Measurements from ENCODE around the gene IRX6. TPM values are rescaled to one million over a fixed set of nuclear protein-coding genes. Genes with fewer than 3 reads are reported as not detected.

Gene IRX6
- total and polyA plus RNA-seq, 3 donors from 2014 or later: 0.12 to 0.63 (median 0.50) TPM

DNA sequence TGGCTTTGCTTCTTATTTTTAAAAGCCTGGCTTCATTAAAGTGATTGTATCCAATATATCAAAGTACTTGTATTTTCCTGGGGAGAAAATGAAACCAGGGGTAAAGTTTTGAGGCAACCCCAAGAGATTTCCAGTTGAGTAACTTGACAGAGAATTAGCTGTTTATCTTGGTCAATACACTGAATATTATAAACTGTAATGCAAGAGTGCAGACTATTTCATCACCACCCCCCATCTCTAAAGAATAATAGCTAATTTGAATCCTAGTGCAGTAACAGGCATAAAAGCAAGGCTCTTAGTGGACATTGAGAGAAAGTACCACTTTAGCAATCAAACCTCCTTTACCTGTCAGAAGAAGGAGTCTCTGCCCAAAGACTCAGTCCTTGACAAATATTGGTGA, 27.0 kb downstream of the IRX6 start:
- Histone ChIP-seq H3K4me1 (no peaks in the 10 kb centered on the region), H3K9me3 (no peaks in the 10 kb centered on the region), H3K27me3 (no peaks in the 10 kb centered on the region), H3K36me3 (ENCODE audit: low read depth, missing control alignments) (no peaks in the 10 kb centered on the region), H3K4me3 (no peak overlapping the region), H3K27ac (no peak overlapping the region)
- no peak for TF ChIP-seq POLR2A (IDR thresholded peaks at IDR 0.05)
- TF ChIP-seq, protein P1, sequence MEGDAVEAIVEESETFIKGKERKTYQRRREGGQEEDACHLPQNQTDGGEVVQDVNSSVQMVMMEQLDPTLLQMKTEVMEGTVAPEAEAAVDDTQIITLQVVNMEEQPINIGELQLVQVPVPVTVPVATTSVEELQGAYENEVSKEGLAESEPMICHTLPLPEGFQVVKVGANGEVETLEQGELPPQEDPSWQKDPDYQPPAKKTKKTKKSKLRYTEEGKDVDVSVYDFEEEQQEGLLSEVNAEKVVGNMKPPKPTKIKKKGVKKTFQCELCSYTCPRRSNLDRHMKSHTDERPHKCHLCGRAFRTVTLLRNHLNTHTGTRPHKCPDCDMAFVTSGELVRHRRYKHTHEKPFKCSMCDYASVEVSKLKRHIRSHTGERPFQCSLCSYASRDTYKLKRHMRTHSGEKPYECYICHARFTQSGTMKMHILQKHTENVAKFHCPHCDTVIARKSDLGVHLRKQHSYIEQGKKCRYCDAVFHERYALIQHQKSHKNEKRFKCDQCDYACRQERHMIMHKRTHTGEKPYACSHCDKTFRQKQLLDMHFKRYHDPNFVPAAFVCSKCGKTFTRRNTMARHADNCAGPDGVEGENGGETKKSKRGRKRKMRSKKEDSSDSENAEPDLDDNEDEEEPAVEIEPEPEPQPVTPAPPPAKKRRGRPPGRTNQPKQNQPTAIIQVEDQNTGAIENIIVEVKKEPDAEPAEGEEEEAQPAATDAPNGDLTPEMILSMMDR (IDR thresholded peaks at IDR 0.05): no peak
- no peak for DNase-seq
- intact Hi-C loops (cut with DNase I; ENCODE audit: low total_unique reads): no loop called here

DNA sequence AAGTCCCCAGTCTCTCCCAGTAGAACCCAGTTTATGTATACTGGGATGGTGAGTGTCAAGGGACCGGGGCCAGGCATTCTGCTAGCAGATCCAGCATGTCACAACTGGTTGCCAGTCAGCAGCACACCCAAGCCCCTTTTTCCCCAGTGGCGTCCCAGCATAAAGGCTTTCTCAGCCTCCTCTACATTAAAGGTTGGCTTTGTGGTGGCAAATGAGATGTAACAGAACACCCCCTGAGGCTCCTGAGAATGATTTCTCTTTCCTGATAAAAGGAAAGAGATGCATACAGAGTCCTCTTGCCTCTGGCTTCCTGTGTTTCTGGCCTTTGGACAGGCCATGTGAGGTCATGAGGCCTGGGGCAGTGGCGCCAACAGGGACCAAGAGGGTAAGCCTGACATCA, 27.9 kb downstream of the IRX6 start:
- H3K27ac ChIP-seq: no peak overlapping the region
- H3K4me1 ChIP-seq: no peaks in the 10 kb centered on the region
- WGBS, 2 donors: 90 to 92% methylated on average over 2 to 3 of the region's 3 CpGs
- intact Hi-C loops (cut with DNase I; ENCODE audit: low total_unique reads): no loop called here
- DNase-seq: no peak
- no peak overlapping the region for H3K4me3 ChIP-seq
- H3K36me3 ChIP-seq (ENCODE audit: low read depth, missing control alignments): no peaks in the 10 kb centered on the region
- TF ChIP-seq, protein P1 (IDR thresholded peaks at IDR 0.05): no peak
- no peak for TF ChIP-seq POLR2A (IDR thresholded peaks at IDR 0.05)
- no peaks in the 10 kb centered on the region for H3K27me3 ChIP-seq
- H3K9me3 ChIP-seq: no peaks in the 10 kb centered on the region

DNA sequence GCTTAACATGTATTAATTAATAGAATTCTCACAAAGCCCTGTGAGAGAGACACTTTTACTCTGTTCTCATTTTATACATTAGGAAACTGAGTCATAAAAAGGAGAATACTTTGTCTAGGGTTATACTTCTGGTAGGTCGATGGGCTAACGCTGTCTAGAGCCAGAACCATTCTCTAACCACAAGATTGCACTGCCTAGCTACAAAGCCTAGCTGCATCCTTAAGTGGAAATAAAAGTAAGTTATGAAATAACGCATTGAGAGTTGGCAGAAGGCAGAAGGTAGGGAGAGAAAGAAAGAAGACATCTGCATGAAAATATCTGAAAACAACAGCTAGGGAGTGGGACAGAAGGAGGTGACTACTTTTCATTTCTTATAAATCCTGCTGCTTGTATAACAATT, 33.2 kb downstream of the IRX6 start:
- no peaks in the 10 kb centered on the region for H3K4me1 ChIP-seq
- H3K27me3 ChIP-seq: no peaks in the 10 kb centered on the region
- WGBS, 2 donors: 83 to 93% methylated on average over 3 of the region's 3 CpGs
- no peaks in the 10 kb centered on the region for H3K36me3 ChIP-seq (ENCODE audit: low read depth, missing control alignments)
- intact Hi-C loops (cut with DNase I; ENCODE audit: low total_unique reads): no loop called here
- no peaks in the 10 kb centered on the region for H3K9me3 ChIP-seq
- TF ChIP-seq POLR2A (IDR thresholded peaks at IDR 0.05): no peak
- TF ChIP-seq, protein P1 (IDR thresholded peaks at IDR 0.05): no peak
- H3K4me3 ChIP-seq: no peak overlapping the region
- no peak overlapping the region for H3K27ac ChIP-seq
- DNase-seq: no peak

DNA sequence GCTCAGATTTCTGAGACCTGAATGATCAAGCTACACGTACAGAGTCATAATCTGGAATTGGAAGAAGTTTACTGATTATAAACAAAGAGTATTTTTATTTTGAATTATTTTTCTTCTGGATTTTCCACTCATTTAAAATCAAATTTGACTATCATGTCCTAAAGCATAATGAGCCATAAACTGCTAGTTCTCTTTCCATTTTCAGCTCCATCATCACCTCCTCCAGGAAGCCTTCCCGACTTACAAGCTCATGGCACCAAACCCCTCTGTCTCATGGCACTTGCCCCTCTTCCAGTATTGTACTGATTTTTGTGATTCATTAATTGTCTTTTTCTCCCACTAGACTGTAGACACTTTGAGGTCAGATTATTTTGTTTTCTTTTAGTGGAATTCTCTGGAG, 35.9 kb downstream of the IRX6 start:
- intact Hi-C loops (cut with DNase I; ENCODE audit: low total_unique reads): no loop called here
- WGBS, 2 donors: 85 to 93% methylated on average over 2 of the region's 2 CpGs
- Histone ChIP-seq H3K36me3 (ENCODE audit: low read depth, missing control alignments) (no peaks in the 10 kb centered on the region), H3K27me3 (no peaks in the 10 kb centered on the region), H3K4me1 (no peaks in the 10 kb centered on the region), H3K4me3 (no peak overlapping the region), H3K27ac (no peak overlapping the region), H3K9me3 (no peaks in the 10 kb centered on the region)
- TF ChIP-seq, protein P1 (IDR thresholded peaks at IDR 0.05): no peak
- TF ChIP-seq POLR2A (IDR thresholded peaks at IDR 0.05): no peak
- no peak for DNase-seq

DNA sequence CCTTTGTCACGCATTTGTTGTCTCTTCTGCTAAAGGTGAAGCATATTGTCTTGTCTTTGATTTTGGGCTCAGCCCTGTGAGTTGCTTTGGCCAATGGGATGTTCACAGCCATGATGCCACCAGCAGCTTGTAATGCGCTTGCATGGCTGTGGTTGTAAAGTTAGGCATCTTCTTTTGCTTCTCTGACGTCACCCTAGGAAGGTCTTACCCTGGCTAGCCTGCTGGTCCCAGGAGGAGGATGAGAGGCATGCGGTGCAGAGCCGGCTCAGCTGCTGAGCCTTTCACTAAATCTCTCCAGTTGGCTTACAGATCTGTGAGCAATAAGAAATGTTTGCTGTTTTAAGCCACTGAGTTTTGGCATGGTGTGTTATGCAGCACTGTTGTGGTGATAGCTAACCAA, 40.8 kb downstream of the IRX6 start:
- WGBS, 2 donors: 73 to 89% methylated on average over 5 of the region's 5 CpGs
- no peak for TF ChIP-seq POLR2A (IDR thresholded peaks at IDR 0.05)
- TF ChIP-seq, protein P1 (IDR thresholded peaks at IDR 0.05): no peak
- no peaks in the 10 kb centered on the region for H3K27me3 ChIP-seq
- no peak overlapping the region for H3K27ac ChIP-seq
- no peak for DNase-seq
- no peak overlapping the region for H3K4me3 ChIP-seq
- intact Hi-C loops (cut with DNase I; ENCODE audit: low total_unique reads): no loop called here
- H3K36me3 ChIP-seq (ENCODE audit: low read depth, missing control alignments): no peaks in the 10 kb centered on the region
- peaks cover 4% of the 10 kb centered on the region for H3K4me1 ChIP-seq
- H3K9me3 ChIP-seq: no peaks in the 10 kb centered on the region

All from testis (tissue), 3 donors.